Measurements from ENCODE around the gene HP. TPM values are rescaled to one million over a fixed set of nuclear protein-coding genes. Genes with fewer than 3 reads are reported as not detected.
A peak's percentile ranks its signal among the peaks of the same experiment; 100 is the strongest.
"Not testable (repeated sequence)": the region's sequence is repeated elsewhere in the genome, so short reads cannot be mapped to it uniquely, and the experiment has no call there.

HP gene
- total RNA-seq, 1 experiment from 2014 or later = 9.8 TPM

DNA sequence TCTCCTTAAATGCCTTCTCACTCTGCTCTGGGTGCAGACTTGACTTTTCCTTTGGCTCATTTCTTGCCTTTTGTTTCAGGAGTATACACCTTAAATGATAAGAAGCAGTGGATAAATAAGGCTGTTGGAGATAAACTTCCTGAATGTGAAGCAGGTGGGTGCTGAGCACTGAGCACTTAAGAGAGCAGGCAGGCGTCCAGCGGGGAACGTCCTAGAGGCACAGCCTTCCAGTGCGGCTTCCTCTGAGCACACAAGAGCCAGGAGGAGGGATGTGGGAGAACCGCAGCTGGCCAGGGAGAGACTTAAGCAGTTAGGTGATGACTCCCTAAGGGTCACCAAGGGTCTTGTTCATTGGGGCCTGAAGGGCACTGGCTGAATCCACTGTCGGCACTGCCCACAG lies 3.0 kb downstream of the HP start:
- H3K27me3 ChIP-seq (ENCODE audit: control insufficient read depth, insufficient read depth, low read length); H3K36me3 ChIP-seq (replicated peaks; ENCODE audit: control insufficient read depth, insufficient read depth, low read length); DNase-seq; H3K4me3 ChIP-seq (ENCODE audit: insufficient read depth, low read depth, low read length): not testable (repeated sequence)

DNA sequence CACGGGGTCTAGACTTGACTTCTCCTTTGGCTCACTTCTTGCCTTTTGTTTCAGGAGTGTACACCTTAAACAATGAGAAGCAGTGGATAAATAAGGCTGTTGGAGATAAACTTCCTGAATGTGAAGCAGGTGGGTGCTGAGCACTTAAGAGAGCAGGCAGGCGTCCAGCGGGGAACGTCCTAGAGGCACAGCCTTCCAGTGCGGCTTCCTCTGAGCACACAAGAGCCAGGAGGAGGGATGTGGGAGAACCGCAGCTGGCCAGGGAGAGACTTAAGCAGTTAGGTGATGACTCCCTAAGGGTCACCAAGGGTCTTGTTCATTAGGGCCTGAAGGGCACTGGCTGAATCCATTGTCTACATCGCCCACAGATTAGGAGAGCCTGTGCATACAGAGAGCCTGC lies 4.8 kb downstream of the HP start:
- not testable (repeated sequence) for H3K27me3 ChIP-seq (ENCODE audit: control insufficient read depth, insufficient read depth, low read length)

DNA sequence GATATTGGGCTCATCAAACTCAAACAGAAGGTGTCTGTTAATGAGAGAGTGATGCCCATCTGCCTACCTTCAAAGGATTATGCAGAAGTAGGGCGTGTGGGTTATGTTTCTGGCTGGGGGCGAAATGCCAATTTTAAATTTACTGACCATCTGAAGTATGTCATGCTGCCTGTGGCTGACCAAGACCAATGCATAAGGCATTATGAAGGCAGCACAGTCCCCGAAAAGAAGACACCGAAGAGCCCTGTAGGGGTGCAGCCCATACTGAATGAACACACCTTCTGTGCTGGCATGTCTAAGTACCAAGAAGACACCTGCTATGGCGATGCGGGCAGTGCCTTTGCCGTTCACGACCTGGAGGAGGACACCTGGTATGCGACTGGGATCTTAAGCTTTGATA lies 6.1 kb downstream of the HP start:
- Histone ChIP-seq H3K4me3 (ENCODE audit: insufficient read depth, low read depth, low read length) (no peak overlapping the region), H3K36me3 (replicated peaks; ENCODE audit: control insufficient read depth, insufficient read depth, low read length) (no peaks in the 10 kb centered on the region), H3K27me3 (ENCODE audit: control insufficient read depth, insufficient read depth, low read length) (no peaks in the 10 kb centered on the region)
- DNase-seq = no peak

More for the DNA sequence above, 4.8 kb downstream of the HP start:
- DNase-seq; H3K36me3 ChIP-seq (replicated peaks; ENCODE audit: control insufficient read depth, insufficient read depth, low read length); H3K4me3 ChIP-seq (ENCODE audit: insufficient read depth, low read depth, low read length): not testable (repeated sequence)

DNA sequence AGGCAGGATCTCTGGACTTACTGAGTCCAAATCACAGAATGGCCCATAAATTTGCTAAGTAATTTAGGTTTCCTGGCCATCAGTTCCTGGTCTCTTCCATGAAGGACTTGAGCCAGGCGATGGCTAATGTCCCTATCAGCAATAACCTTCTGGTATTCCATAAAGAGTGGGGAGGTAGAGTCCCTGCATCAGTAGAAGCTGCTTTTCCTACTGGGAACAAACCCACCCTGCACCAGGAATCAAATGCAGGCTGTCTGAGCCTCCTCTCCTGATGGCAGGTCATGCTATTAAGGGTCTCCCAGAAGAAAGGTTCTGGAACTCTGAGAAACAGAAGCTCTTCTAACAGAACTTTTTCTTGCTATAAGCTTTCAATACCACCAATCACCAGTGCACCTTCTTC lies 7.3 kb downstream of the HP start:
- DNase-seq = no peak
- no peaks in the 10 kb centered on the region for H3K27me3 ChIP-seq (ENCODE audit: control insufficient read depth, insufficient read depth, low read length)
- no peak overlapping the region for H3K4me3 ChIP-seq (ENCODE audit: insufficient read depth, low read depth, low read length)
- H3K36me3 ChIP-seq (replicated peaks; ENCODE audit: control insufficient read depth, insufficient read depth, low read length) = no peaks in the 10 kb centered on the region

DNA sequence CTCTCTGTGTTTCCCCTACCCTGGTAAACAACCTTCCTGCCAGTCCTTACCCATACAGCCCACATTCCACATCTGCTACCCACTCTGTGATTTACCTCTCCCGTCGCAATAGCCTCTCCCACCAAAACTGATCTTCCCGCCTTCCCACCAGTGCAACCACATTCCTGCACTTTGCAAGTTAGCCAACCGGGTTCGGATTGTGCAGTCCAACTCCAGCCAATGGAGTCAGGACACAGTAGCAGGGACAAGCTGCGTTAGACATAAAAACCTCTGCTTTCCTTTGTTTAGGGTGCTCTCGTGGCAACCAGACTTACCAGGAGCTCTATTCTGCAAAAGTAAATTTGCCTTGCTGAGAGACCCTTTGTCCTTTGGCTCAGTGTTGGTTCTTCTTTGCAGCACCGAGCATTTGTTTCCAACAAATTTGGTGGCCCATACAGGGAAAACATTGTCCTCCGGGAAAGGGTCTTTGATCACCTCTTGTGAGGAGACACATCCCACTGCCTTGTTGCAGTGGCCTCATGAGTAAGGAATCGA lies 10.1 kb downstream of the HP start:
- H3K27me3 ChIP-seq (ENCODE audit: control insufficient read depth, insufficient read depth, low read length) = no peaks in the 10 kb centered on the region
- no peak for DNase-seq
- no peaks in the 10 kb centered on the region for H3K36me3 ChIP-seq (replicated peaks; ENCODE audit: control insufficient read depth, insufficient read depth, low read length)
- no peak overlapping the region for H3K4me3 ChIP-seq (ENCODE audit: insufficient read depth, low read depth, low read length)

DNA sequence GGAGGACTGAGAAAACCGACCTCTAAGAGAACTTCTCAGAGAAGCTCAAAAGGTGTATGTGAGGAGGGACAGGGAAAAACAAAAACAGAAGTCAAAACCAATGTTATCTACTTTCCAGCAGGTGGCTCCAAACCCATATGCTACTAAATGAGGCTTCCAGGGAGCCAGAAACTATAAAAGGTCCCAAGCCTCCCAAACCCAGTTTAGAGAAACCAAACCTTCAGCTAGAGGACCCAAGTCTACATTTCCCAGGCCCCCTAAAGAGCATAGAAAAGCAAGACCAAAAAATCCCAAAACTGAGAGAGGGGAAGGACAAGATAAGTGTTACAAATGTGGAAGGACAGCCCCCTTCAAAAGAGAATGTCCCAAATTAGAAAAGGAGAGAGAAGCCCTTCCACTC lies 12.4 kb downstream of the HP start:
- Histone ChIP-seq H3K4me3 (ENCODE audit: insufficient read depth, low read depth, low read length) (no peak overlapping the region), H3K36me3 (replicated peaks; ENCODE audit: control insufficient read depth, insufficient read depth, low read length) (no peaks in the 10 kb centered on the region), H3K27me3 (ENCODE audit: control insufficient read depth, insufficient read depth, low read length) (no peaks in the 10 kb centered on the region)
- DNase-seq = peak; percentile 39

DNA sequence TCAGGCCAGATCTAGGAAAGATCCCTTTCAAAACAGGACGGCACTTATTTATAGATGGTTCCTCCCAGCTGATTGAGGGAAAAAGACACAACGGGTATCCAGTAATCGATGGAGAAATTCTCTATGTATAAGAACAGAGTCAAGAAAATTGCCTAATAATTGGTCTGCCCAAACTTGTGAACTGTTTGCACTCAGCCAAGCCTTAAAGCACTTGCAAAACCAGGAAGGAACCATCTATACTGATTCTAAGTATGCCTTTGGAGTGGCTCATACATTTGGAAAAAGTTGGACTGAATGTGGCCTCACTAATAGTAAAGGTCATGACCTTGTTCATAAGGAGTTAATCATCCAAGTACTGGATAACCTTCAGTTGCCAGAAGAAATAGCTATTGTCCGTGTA lies 14.6 kb downstream of the HP start:
- DNase-seq = no peak
- H3K36me3 ChIP-seq (replicated peaks; ENCODE audit: control insufficient read depth, insufficient read depth, low read length) = no peaks in the 10 kb centered on the region
- H3K27me3 ChIP-seq (ENCODE audit: control insufficient read depth, insufficient read depth, low read length) = no peaks in the 10 kb centered on the region
- H3K4me3 ChIP-seq (ENCODE audit: insufficient read depth, low read depth, low read length) = no peak overlapping the region

DNA sequence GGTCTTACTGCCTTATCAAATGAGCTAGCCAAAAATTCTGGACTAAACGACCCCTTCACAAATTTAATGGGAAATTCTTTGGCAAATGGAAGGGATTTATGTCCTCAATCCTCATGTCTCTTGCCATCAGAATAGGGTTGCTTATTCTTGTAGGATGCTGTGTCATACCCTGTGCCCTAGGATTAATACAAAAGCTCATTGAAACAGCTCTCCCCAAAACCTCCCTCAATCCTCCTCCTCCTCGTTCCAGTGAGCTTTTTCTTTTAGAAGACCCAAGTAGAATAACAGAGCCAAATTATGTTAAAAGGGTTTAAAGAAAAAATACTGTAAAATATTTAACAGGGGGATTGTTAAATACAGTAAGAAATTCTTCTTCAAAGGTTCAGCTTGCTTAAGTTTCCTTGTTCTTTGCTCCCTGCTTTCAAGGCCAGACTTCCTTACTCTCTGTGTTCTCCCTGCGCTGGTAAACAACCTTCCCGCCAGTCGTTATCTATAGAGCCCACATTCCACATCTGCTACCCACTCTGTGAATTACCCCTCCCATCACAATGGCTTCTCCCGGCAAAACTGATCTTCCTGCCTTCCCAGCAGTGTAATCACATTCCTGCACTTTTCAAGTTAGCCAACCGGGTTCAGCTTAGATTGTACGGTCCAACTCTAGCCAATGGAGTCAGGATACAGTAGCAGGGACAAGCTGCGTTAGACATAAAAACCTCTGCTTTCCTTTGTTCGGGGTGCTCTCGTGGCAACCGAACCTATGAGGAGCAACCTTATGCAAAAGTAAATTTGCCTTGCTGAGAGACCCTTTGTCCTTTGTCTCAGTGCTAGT lies 18.4 kb downstream of the HP start:
- no peaks in the 10 kb centered on the region for H3K27me3 ChIP-seq (ENCODE audit: control insufficient read depth, insufficient read depth, low read length)
- H3K36me3 ChIP-seq (replicated peaks; ENCODE audit: control insufficient read depth, insufficient read depth, low read length) = no peaks in the 10 kb centered on the region
- no peak overlapping the region for H3K4me3 ChIP-seq (ENCODE audit: insufficient read depth, low read depth, low read length)
- DNase-seq = no peak

DNA sequence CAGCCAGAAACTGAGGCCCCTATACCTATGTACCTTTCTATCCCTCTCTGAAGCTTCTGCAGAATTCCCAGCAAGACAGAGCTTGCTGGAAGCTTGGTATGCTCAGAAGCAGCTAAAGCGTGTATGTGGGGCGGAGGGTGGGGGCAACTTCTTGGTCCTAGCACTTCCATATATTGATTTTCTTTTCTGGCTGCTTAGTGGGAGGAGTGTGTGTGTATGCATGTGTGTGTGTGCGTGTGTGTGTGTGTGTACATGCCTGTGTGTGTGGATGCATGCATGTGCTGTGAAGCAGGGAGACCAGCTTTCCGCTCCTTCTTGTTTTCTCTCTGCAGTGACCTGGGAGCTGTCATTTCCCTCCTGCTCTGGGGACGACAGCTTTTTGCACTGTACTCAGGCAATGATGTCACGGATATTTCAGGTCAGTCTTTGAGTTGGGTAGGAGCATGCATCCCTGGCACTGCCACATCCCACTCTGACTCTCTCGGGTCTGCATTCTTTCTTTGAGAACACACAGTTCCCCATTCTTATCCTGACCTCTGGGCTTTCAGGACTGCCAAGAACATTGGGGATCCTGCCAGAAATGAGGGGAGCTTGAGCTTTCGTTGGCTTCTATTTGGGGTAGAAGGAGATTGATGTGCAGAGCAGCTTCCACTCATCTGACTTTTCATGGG lies 19.4 kb downstream of the HP start:
- Histone ChIP-seq H3K27me3 (ENCODE audit: control insufficient read depth, insufficient read depth, low read length) (no peaks in the 10 kb centered on the region), H3K4me3 (ENCODE audit: insufficient read depth, low read depth, low read length) (no peak overlapping the region), H3K36me3 (replicated peaks; ENCODE audit: control insufficient read depth, insufficient read depth, low read length) (no peaks in the 10 kb centered on the region)
- DNase-seq = no peak

DNA sequence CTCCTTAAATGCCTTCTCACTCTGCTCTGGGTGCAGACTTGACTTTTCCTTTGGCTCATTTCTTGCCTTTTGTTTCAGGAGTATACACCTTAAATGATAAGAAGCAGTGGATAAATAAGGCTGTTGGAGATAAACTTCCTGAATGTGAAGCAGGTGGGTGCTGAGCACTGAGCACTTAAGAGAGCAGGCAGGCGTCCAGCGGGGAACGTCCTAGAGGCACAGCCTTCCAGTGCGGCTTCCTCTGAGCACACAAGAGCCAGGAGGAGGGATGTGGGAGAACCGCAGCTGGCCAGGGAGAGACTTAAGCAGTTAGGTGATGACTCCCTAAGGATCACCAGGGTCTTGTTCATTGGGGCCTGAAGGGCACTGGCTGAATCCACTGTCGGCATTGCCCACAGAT lies 20.8 kb downstream of the HP start:
- not testable (repeated sequence) for DNase-seq; H3K27me3 ChIP-seq (ENCODE audit: control insufficient read depth, insufficient read depth, low read length); H3K4me3 ChIP-seq (ENCODE audit: insufficient read depth, low read depth, low read length); H3K36me3 ChIP-seq (replicated peaks; ENCODE audit: control insufficient read depth, insufficient read depth, low read length)

DNA sequence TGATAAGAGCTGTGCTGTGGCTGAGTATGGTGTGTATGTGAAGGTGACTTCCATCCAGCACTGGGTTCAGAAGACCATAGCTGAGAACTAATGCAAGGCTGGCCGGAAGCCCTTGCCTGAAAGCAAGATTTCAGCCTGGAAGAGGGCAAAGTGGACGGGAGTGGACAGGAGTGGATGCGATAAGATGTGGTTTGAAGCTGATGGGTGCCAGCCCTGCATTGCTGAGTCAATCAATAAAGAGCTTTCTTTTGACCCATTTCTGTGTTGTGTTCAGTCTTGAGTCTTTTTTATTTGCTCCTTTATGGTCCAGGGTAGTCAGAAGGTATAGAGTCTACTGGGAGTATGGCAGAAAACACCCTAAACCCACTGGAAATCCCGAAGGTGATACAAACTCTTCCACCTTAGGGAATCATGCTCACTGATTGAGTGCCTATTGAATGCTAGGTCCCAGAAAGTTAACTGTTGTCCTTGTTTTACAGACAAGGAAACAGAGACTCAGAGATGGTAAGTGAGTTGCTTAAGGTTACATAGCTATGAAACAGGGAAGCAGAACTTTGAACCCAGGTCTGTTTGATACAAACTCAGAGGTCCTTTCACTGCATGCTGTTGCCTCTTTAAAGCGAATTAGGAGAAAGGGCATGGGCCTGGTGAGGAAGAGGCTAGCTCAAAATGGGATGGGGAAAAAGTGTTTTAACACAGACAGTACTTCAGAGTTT lies 22.8 kb downstream of the HP start:
- DNase-seq; H3K36me3 ChIP-seq (replicated peaks; ENCODE audit: control insufficient read depth, insufficient read depth, low read length); H3K27me3 ChIP-seq (ENCODE audit: control insufficient read depth, insufficient read depth, low read length); H3K4me3 ChIP-seq (ENCODE audit: insufficient read depth, low read depth, low read length): not testable (repeated sequence)

DNA sequence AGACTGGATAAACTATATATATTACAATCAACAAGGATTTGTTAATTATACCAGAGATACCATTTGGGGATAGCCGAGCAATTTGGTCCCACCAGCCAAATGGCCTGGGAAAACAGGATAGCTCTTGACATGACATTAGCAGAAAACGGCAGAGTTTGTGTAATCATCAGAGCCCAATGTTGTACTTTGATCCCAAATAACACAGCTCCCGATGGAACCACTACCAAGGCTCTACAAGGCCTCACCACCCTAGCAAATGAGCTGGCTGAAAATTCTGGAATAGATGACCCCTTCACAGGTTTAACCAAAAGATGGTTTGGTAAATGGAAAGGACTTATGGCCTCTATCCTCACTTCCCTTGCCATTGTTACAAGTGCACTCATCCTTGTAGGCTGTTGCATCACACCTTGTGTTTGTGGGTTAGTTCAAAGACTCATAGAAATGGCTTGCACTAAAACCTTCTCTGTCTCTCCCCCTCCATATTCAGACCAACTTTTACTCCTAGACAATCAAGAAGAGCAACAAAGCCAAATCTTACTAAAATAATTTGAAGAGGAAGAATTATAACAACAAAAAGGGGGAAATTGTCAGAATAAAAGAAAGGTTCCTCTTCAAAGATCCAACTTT lies 29.6 kb downstream of the HP start:
- Histone ChIP-seq H3K27me3 (ENCODE audit: control insufficient read depth, insufficient read depth, low read length) (no peaks in the 10 kb centered on the region), H3K36me3 (replicated peaks; ENCODE audit: control insufficient read depth, insufficient read depth, low read length) (no peaks in the 10 kb centered on the region; the same call in 1 of the 2 replicates), H3K4me3 (ENCODE audit: insufficient read depth, low read depth, low read length) (no peak overlapping the region)
- no peak for DNase-seq

DNA sequence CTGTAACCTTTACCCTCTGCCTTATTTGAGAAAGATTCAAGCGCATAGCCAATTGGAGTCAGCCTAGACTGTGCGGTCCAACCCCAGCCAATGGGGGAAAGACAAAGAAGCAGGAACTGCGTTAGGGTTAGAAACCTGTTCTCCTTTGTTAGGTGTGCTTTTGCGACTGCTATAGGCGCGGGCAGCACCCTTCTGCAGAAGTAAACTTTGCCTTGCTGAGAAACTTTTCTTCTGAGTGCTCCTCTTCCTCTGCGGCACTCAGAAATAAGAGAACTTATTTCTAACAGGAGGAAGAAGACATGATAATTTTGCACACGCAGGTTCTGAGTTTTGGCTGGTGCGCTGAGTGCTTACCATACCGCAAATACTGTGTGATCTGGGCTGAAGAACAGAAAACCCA lies 30.1 kb downstream of the HP start:
- DNase-seq = no peak
- no peaks in the 10 kb centered on the region; the same call in 1 of the 2 replicates for H3K36me3 ChIP-seq (replicated peaks; ENCODE audit: control insufficient read depth, insufficient read depth, low read length)

DNA sequence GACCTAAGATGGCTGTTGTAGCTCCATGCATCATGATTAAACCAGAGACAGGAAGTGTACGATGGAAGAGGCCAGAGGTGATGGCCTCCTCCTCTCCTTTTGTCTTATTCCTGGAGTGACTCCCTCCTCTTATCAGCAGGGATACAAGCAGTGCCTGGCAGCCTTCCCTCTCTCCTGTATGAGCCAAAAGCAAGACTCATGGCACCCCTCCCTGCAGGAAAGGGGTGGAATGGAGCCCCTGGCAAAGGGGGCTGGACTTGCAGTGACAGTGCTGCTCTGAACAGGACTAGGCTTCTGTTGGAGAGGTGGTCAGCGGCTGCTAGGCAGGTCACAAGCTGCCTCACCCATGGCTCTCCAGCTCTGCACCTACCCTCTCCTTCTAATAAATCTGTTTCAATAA lies 30.7 kb downstream of the HP start:
- H3K4me3 ChIP-seq (ENCODE audit: insufficient read depth, low read depth, low read length) = no peak overlapping the region
- no peak for DNase-seq
- no peaks in the 10 kb centered on the region for H3K27me3 ChIP-seq (ENCODE audit: control insufficient read depth, insufficient read depth, low read length)
- H3K36me3 ChIP-seq (replicated peaks; ENCODE audit: control insufficient read depth, insufficient read depth, low read length) = no peaks in the 10 kb centered on the region; the same call in 1 of the 2 replicates

More for the DNA sequence above, 30.1 kb downstream of the HP start:
- Histone ChIP-seq H3K4me3 (ENCODE audit: insufficient read depth, low read depth, low read length) (no peak overlapping the region), H3K27me3 (ENCODE audit: control insufficient read depth, insufficient read depth, low read length) (no peaks in the 10 kb centered on the region)

Data from H7 (cell line).